ENCODE data around the gene MDM2. TPM values are rescaled to one million over a fixed set of nuclear protein-coding genes. Genes with fewer than 3 reads are reported as not detected.
A peak's percentile ranks its signal among the peaks of the same experiment; 100 is the strongest.

MDM2 gene
- total and polyA plus RNA-seq, 2 donors (not counting 1 experiment from before 2014, with no cell fraction given), result 6.1 to 78.7 TPM

DNA sequence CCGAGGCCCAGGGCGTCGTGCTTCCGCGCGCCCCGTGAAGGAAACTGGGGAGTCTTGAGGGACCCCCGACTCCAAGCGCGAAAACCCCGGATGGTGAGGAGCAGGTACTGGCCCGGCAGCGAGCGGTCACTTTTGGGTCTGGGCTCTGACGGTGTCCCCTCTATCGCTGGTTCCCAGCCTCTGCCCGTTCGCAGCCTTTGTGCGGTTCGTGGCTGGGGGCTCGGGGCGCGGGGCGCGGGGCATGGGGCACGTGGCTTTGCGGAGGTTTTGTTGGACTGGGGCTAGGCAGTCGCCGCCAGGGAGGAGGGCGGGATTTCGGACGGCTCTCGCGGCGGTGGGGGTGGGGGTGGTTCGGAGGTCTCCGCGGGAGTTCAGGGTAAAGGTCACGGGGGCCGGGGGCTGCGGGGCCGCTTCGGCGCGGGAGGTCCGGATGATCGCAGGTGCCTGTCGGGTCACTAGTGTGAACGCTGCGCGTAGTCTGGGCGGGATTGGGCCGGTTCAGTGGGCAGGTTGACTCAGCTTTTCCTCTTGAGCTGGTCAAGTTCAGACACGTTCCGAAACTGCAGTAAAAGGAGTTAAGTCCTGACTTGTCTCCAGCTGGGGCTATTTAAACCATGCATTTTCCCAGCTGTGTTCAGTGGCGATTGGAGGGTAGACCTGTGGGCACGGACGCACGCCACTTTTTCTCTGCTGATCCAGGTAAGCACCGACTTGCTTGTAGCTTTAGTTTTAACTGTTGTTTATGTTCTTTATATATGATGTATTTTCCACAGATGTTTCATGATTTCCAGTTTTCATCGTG lies 612 bp downstream of the MDM2 start:
- ChIA-PET CTCF (interaction anchor here (0.7 to 2.1 kb wide), 13 partner anchors 9 to 261 kb away, joined by 3 to 19 read pairs (median 4); partner anchors contain the start of genes CPM and SLC35E3), POLR2A (interaction anchor here (0.5 to 2.6 kb wide), 9 partner anchors 12 to 1540 kb away, joined by 3 to 29 read pairs (median 3); partner anchors contain the start of genes CAND1, RAP1B and SLC35E3)
- 1% methylated on average over 57 of the region's 61 CpGs for WGBS (ENCODE audit: insufficient coverage)
- peak overlapping the region; percentile 97 for H3K4me3 Mint-ChIP-seq
- no peaks in the 10 kb centered on the region for H3K9me3 ChIP-seq (ENCODE audit: control extremely low read depth in 1 of 3, control insufficient read depth in 2 of 3, insufficient read depth in 1 of 3, low read length in 2 of 3)
- no peak for TF ChIP-seq EZH2 (IDR thresholded peaks at IDR 0.05; ENCODE audit: borderline replicate concordance, insufficient read depth, low read depth, low read length, poor library complexity, severe bottlenecking)
- TF ChIP-seq, protein P1, sequence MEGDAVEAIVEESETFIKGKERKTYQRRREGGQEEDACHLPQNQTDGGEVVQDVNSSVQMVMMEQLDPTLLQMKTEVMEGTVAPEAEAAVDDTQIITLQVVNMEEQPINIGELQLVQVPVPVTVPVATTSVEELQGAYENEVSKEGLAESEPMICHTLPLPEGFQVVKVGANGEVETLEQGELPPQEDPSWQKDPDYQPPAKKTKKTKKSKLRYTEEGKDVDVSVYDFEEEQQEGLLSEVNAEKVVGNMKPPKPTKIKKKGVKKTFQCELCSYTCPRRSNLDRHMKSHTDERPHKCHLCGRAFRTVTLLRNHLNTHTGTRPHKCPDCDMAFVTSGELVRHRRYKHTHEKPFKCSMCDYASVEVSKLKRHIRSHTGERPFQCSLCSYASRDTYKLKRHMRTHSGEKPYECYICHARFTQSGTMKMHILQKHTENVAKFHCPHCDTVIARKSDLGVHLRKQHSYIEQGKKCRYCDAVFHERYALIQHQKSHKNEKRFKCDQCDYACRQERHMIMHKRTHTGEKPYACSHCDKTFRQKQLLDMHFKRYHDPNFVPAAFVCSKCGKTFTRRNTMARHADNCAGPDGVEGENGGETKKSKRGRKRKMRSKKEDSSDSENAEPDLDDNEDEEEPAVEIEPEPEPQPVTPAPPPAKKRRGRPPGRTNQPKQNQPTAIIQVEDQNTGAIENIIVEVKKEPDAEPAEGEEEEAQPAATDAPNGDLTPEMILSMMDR (IDR thresholded peaks at IDR 0.05), result peak; percentile 24
- DNase-seq (peak; percentile 65), ATAC-seq (ENCODE audit: low read depth) (peak; percentile 26)
- H3K9me3 Mint-ChIP-seq (ENCODE audit: insufficient read depth), result no peaks in the 10 kb centered on the region
- H4K20me1 ChIP-seq (ENCODE audit: control insufficient read depth, insufficient read depth, low read length, poor library complexity, severe bottlenecking), result peaks cover 6% of the 10 kb centered on the region
- H3K27ac Mint-ChIP-seq, result peak overlapping the region; percentile 99
- no peaks in the 10 kb centered on the region for H3K27me3 Mint-ChIP-seq
- peak overlapping the region; percentile 85 for H3K4me2 ChIP-seq (replicated peaks; ENCODE audit: low read depth, low read length, poor library complexity, severe bottlenecking)
- H3K27ac ChIP-seq (ENCODE audit: low read length in 2 of 2), result peak overlapping the region; percentile 92 to 95
- H3K4me3 ChIP-seq (ENCODE audit: control extremely low read depth in 1 of 5, extremely low read depth in 1 of 5, insufficient read depth in 1 of 5, low read depth in 2 of 5, low read length in 4 of 5), result peak overlapping the region; percentile 65 to 95 (median 84)
- peaks cover 25% of the 10 kb centered on the region for H3K79me2 ChIP-seq (ENCODE audit: control insufficient read depth, insufficient read depth, low read length)
- peak overlapping the region; percentile 90 for H3K9ac ChIP-seq (ENCODE audit: low read length)
- intact Hi-C loops (cut with micrococcal nuclease), result loop anchor here (1.0 to 10.0 kb wide), 6 partner anchors 22 to 1161 kb away; partner anchors contain the start of genes DYRK2, IL26, MDM1 and NUP107
- no peaks in the 10 kb centered on the region for H3K27me3 ChIP-seq (replicated peaks in 1 of 4; ENCODE audit: control extremely low read depth in 1 of 4, control insufficient read depth in 3 of 4, insufficient read depth in 4 of 4, low read length in 3 of 4)
- H3K4me1 Mint-ChIP-seq, result peaks cover 21% of the 10 kb centered on the region
- H3K36me3 ChIP-seq (replicated peaks in 1 of 2; ENCODE audit: control extremely low read depth in 1 of 2, control insufficient read depth in 1 of 2, extremely low read depth in 1 of 2, insufficient read depth in 2 of 2, low read length in 1 of 2), result peaks cover 5 to 18% of the 10 kb centered on the region in 2 experiments
- peaks cover 11% of the 10 kb centered on the region in 2 donors for H3K4me1 ChIP-seq (ENCODE audit: control insufficient read depth in 2 of 2, insufficient read depth in 2 of 2, low read length in 2 of 2)
- H2AFZ ChIP-seq (ENCODE audit: insufficient read depth, low read depth, low read length, poor library complexity, severe bottlenecking), result peak overlapping the region; percentile 92
